ENCODE measurements around the gene PFDN4. TPM values are rescaled to one million over a fixed set of nuclear protein-coding genes. Genes with fewer than 3 reads are reported as not detected.

PFDN4 gene
- polyA plus RNA-seq, 1 experiment: 104 TPM

DNA sequence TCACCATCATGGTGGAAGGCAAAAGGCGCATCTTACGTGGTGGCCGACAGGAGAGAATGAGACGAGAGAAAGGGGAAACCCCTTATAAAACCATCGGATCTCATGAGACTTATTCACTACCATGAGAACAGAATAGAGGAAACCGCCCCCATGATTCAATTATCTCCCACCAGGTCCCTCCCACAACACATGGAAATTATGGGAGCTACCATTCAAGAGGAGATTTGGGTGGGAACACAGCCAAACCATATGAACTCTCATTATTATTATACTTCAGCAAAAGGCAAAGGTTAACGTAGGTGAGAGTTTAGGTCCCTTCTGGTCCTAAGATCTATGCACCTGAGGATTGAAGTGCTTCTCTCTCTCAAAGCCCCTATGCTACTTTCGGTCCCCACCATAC is 2.4 kb upstream of the PFDN4 start:
- CTCF ChIA-PET: interaction anchor here (0.9 to 17.6 kb wide), 4 partner anchors 8 to 106 kb away, joined by 4 to 951 read pairs (median 6); no protein-coding TSS in a partner anchor

GRCh38 chr20:54207053-54207742 is 689 bp upstream of the PFDN4 start:
- TF ChIP-seq CTCF (IDR thresholded peaks at IDR 0.05; ENCODE audit: low read depth, low read length): no peak
- H3K27me3 ChIP-seq (ENCODE audit: control insufficient read depth, insufficient read depth, low read length): peaks cover 3% of the 10 kb centered on the region
- H3K27ac ChIP-seq (ENCODE audit: low read depth, low read length): no peak overlapping the region
- no peak for DNase-seq (ENCODE audit: low read depth, low spot score)
- no peaks in the 10 kb centered on the region for H3K9me3 ChIP-seq (ENCODE audit: control insufficient read depth, insufficient read depth, low read length)
- ChIA-PET CTCF (interaction anchor here (0.5 to 17.6 kb wide), 16 partner anchors 9 to 454 kb away, joined by 3 to 951 read pairs (median 4); no protein-coding TSS in a partner anchor), POLR2A (interaction anchor here (1.0 to 1.8 kb wide), 3 partner anchors 50 to 341 kb away, joined by 3 to 5 read pairs (median 4); no protein-coding TSS in a partner anchor)
- H3K4me3 ChIP-seq (ENCODE audit: low read depth, low read length): peak overlapping the region; percentile 35; the same call in 1 of the 2 replicates

More for the DNA sequence above, 2.4 kb upstream of the PFDN4 start:
- TF ChIP-seq CTCF (IDR thresholded peaks at IDR 0.05; ENCODE audit: low read depth, low read length): no peak
- no peak overlapping the region for H3K27ac ChIP-seq (ENCODE audit: low read depth, low read length)
- POLR2A ChIA-PET: no interaction called here
- no peak overlapping the region for H3K4me3 ChIP-seq (ENCODE audit: low read depth, low read length)
- peaks cover 12% of the 10 kb centered on the region for H3K27me3 ChIP-seq (ENCODE audit: control insufficient read depth, insufficient read depth, low read length)
- DNase-seq (ENCODE audit: low read depth, low spot score): no peak
- H3K9me3 ChIP-seq (ENCODE audit: control insufficient read depth, insufficient read depth, low read length): no peaks in the 10 kb centered on the region

GRCh38 chr20:54208548-54209176 is 775 bp downstream of the PFDN4 start:
- Histone ChIP-seq H3K27me3 (ENCODE audit: control insufficient read depth, insufficient read depth, low read length) (no peaks in the 10 kb centered on the region), H3K4me3 (ENCODE audit: low read depth, low read length) (peak overlapping the region; percentile 94), H3K27ac (ENCODE audit: low read depth, low read length) (no peak overlapping the region), H3K9me3 (ENCODE audit: control insufficient read depth, insufficient read depth, low read length) (no peaks in the 10 kb centered on the region)
- DNase-seq (ENCODE audit: low read depth, low spot score): no peak
- TF ChIP-seq CTCF (IDR thresholded peaks at IDR 0.05; ENCODE audit: low read depth, low read length): no peak
- ChIA-PET POLR2A (interaction anchor here (0.5 to 1.8 kb wide), 7 partner anchors 11 to 343 kb away, joined by 3 to 5 read pairs (median 4); no protein-coding TSS in a partner anchor), CTCF (interaction anchor here (0.5 to 17.6 kb wide), 27 partner anchors 9 to 441 kb away, joined by 3 to 951 read pairs (median 4); no protein-coding TSS in a partner anchor)

GRCh38 chr20:54209216-54209813 is 1.4 kb downstream of the PFDN4 start:
- no peak overlapping the region for H3K27ac ChIP-seq (ENCODE audit: low read depth, low read length)
- peak overlapping the region; percentile 94 for H3K4me3 ChIP-seq (ENCODE audit: low read depth, low read length)
- POLR2A ChIA-PET: interaction anchor here (1.4 kb wide), 1 partner anchor 76 kb away, joined by 4 read pairs; no protein-coding TSS in a partner anchor
- no peaks in the 10 kb centered on the region for H3K27me3 ChIP-seq (ENCODE audit: control insufficient read depth, insufficient read depth, low read length)
- H3K9me3 ChIP-seq (ENCODE audit: control insufficient read depth, insufficient read depth, low read length): no peaks in the 10 kb centered on the region
- CTCF ChIA-PET: interaction anchor here (0.5 to 17.6 kb wide), 9 partner anchors 9 to 440 kb away, joined by 3 to 951 read pairs (median 9); no protein-coding TSS in a partner anchor
- no peak for TF ChIP-seq CTCF (IDR thresholded peaks at IDR 0.05; ENCODE audit: low read depth, low read length)
- DNase-seq (ENCODE audit: low read depth, low spot score): no peak

All from AG04450 (cell line).